ENCODE data around the gene TTLL8.

GRCh38 chr22:49997251-49997599 is 60.9 kb downstream of the TTLL8 start:
- no peak for TF ChIP-seq CTCF (IDR thresholded peaks at IDR 0.05; ENCODE audit: low read length)
- no peak for TF ChIP-seq EZH2phosphoT487 (IDR thresholded peaks at IDR 0.05; ENCODE audit: low read length)
